ENCODE data around the gene HECTD1. TPM values are rescaled to one million over a fixed set of nuclear protein-coding genes. Genes with fewer than 3 reads are reported as not detected.

Gene HECTD1
- 58.0 to 79.5 TPM (median 66.4 TPM) in 5 replicates for total RNA-seq (2022; extraction: Qiagen RNA extraction; ENCODE audit: low read depth)

GRCh38 chr14:31207755-31208545, at the start of gene HECTD1:
Gene HECTD1 (minus strand): TSS chr14:31207793. CDS start chr14:31205936, 1,857 bp downstream.

Other genes with a start within 250 kb of the HECTD1 start
- gene AP4S1, start 182.1 kb downstream of the HECTD1 start, total RNA-seq (2022; extraction: Qiagen RNA extraction; ENCODE audit: low read depth): 9.0 to 10.8 TPM (median 9.5 TPM) in 5 replicates
- 10.8 to 17.3 TPM (median 14.5 TPM) in 5 replicates for gene STRN3, start 181.4 kb downstream of the HECTD1 start, total RNA-seq (2022; extraction: Qiagen RNA extraction; ENCODE audit: low read depth)
- 13.8 to 21.6 TPM (median 18.5 TPM) in 5 replicates for gene HEATR5A, start 212.8 kb upstream of the HECTD1 start, total RNA-seq (2022; extraction: Qiagen RNA extraction; ENCODE audit: low read depth)
- gene DTD2, start 249.7 kb upstream of the HECTD1 start, total RNA-seq (2022; extraction: Qiagen RNA extraction; ENCODE audit: low read depth): 13.1 to 19.3 TPM (median 15.4 TPM) in 5 replicates